Right lobe of liver (tissue), 4 donors: Measurements from ENCODE around the gene DSC3.

ENCODE experiments used
- CTCF ChIP-seq, 4 donors: fragments of 200-600 bp in 3 of 4; fragments of 450-650 bp in 1 of 4; IDR thresholded peaks; one replicate each; pipeline versions ENCODE4 v1.5.1 to v1.8.0; 2016 to 2022; ENCODE audit warnings: antibody characterized with exemption in 4 of 4, mild to moderate bottlenecking in 2 of 4
- POLR2A ChIP-seq: fragments of 450-650 bp; IDR thresholded peaks from one replicate; pipeline ENCODE4 v1.6.1; 2017; ENCODE audit warnings: antibody characterized with exemption, mild to moderate bottlenecking
- donor health status: DM: no; HTN: no; CAD: no.
- donor health status: DM: no; HTN: no; CAD: no.
- donor health status: DM: no; HTN: yes; CAD: no.

- no peak for TF ChIP-seq CTCF (IDR thresholded peaks at IDR 0.05)
- no peak for TF ChIP-seq POLR2A
Observed at GRCh38 chr18:30982285-30982992, 60.1 kb downstream of the DSC3 start.
